SH-SY5Y (cell line): ENCODE results near the gene CFHR4.

Source experiments
- GATA2 ChIP-seq: IDR thresholded peaks from 2 replicates; pipeline ENCODE4 v1.6.1; 2011; ENCODE audit warnings: mild to moderate bottlenecking, low read depth, low read length
- GATA3 ChIP-seq: IDR thresholded peaks from 2 replicates; pipeline ENCODE4 v1.6.1; 2011; ENCODE audit warnings: low read depth, mild to moderate bottlenecking, low read length, moderate library complexity

- TF ChIP-seq GATA2 (no peak), GATA3 (no peak)
These were observed 27.4 kb upstream of the CFHR4 start for GRCh38 chr1:196860323-196860884.
